ENCODE measurements around the gene LRRC47. TPM values are rescaled to one million over a fixed set of nuclear protein-coding genes. Genes with fewer than 3 reads are reported as not detected.

The LRRC47 gene
- 10 to 100 TPM; 64.2 to 97.2 (median 89.9) TPM for total RNA-seq

- ATAC-seq (peak; percentile 95 to 96), DNase-seq (peak; percentile 90 to 93)
- no peaks in the 10 kb centered on the region for H3K36me3 ChIP-seq
- peaks cover 30 to 31% of the 10 kb centered on the region in 2 donors for H3K4me1 ChIP-seq
- peak within 1 kb of the TSS; percentile 74 to 92 (median 84) for H3K27ac ChIP-seq
- intact Hi-C loops (cut with DNase I; ENCODE audit: low total_unique reads) (loop anchor here (1.0 to 10.0 kb wide), 4 partner anchors 49 to 302 kb away; partner anchors contain the start of genes C1orf174, CEP104 and DFFB), in situ Hi-C loops (cut with MboI; ENCODE audit: low sequenced_read_pairs in 4 of 4) (loop anchor here in 1 of 4 donors (25.0 kb wide), 1 partner anchor 91 kb away; no protein-coding TSS in a partner anchor)
- H3K9me3 ChIP-seq, result no peaks in the 10 kb centered on the region
- no peaks in the 10 kb centered on the region for H3K27me3 ChIP-seq
- H3K4me3 ChIP-seq, result peak within 1 kb of the TSS; percentile 72 to 92 (median 86)
- peak; percentile 58 to 84 for TF ChIP-seq POLR2A (IDR thresholded peaks at IDR 0.05)
- TF ChIP-seq CTCF (IDR thresholded peaks at IDR 0.05 in 4 of 5, conservative IDR thresholded peaks at IDR 0.05 in 1 of 5), result peak in 3 of 5 experiments; percentile 19 to 36 (median 24)
Observed at GRCh38 chr1:3796215-3797061, at the start of gene LRRC47. Gene LRRC47 (minus strand): TSS chr1:3796498. CDS start chr1:3796476, 22 bp downstream.

GRCh38 chr1:3842912-3843311 lies 46.6 kb upstream of the LRRC47 start:
- DNase-seq, result no peak
- in situ Hi-C loops (cut with MboI; ENCODE audit: low sequenced_read_pairs in 4 of 4) (no loop called here), intact Hi-C loops (cut with DNase I; ENCODE audit: low total_unique reads) (no loop called here)
- no peak for TF ChIP-seq POLR2A (IDR thresholded peaks at IDR 0.05)
- TF ChIP-seq CTCF (IDR thresholded peaks at IDR 0.05 in 4 of 5, conservative IDR thresholded peaks at IDR 0.05 in 1 of 5), result no peak
- Histone ChIP-seq H3K9me3 (no peaks in the 10 kb centered on the region), H3K27me3 (no peaks in the 10 kb centered on the region), H3K36me3 (peaks cover 0 to 76% of the 10 kb centered on the region in 2 donors), H3K4me3 (no peak overlapping the region), H3K4me1 (no peaks in the 10 kb centered on the region), H3K27ac (no peak overlapping the region)
- no peak for ATAC-seq

GRCh38 chr1:3841491-3841890 lies 45.2 kb upstream of the LRRC47 start:
- no peaks in the 10 kb centered on the region for H3K9me3 ChIP-seq
- intact Hi-C loops (cut with DNase I; ENCODE audit: low total_unique reads), result no loop called here
- DNase-seq, result no peak
- no peaks in the 10 kb centered on the region for H3K27me3 ChIP-seq
- H3K27ac ChIP-seq, result no peak overlapping the region
- in situ Hi-C loops (cut with MboI; ENCODE audit: low sequenced_read_pairs in 4 of 4), result no loop called here
- no peaks in the 10 kb centered on the region for H3K4me1 ChIP-seq
- peaks cover 0 to 80% of the 10 kb centered on the region in 2 donors for H3K36me3 ChIP-seq
- H3K4me3 ChIP-seq, result no peak overlapping the region
- no peak for ATAC-seq
- TF ChIP-seq POLR2A (IDR thresholded peaks at IDR 0.05) (no peak), CTCF (IDR thresholded peaks at IDR 0.05 in 4 of 5, conservative IDR thresholded peaks at IDR 0.05 in 1 of 5) (no peak)

- intact Hi-C loops (cut with DNase I; ENCODE audit: low total_unique reads), result no loop called here
- Histone ChIP-seq H3K27me3 (no peaks in the 10 kb centered on the region), H3K36me3 (peaks cover 0 to 81% of the 10 kb centered on the region in 2 donors), H3K4me3 (no peak overlapping the region), H3K4me1 (no peaks in the 10 kb centered on the region), H3K27ac (no peak overlapping the region), H3K9me3 (no peaks in the 10 kb centered on the region)
- DNase-seq (no peak), ATAC-seq (no peak)
- in situ Hi-C loops (cut with MboI; ENCODE audit: low sequenced_read_pairs in 4 of 4), result no loop called here
- TF ChIP-seq CTCF (IDR thresholded peaks at IDR 0.05 in 4 of 5, conservative IDR thresholded peaks at IDR 0.05 in 1 of 5) (no peak), POLR2A (IDR thresholded peaks at IDR 0.05) (no peak)
Observed at GRCh38 chr1:3838788-3839187, 42.5 kb upstream of the LRRC47 start.

Measured in gastrocnemius medialis (tissue), 4 donors.